Endothelial cell of umbilical vein (primary cell): Measurements from ENCODE around the gene CLIC4.

ENCODE experiments used
- CTCF ChIP-seq, 2 donors: IDR thresholded peaks; 1 replicate in 1 of 2; 2 replicates in 1 of 2; pipeline ENCODE4 v1.5.1; 2011; ENCODE audit warnings: low read length in 2 of 2, mild to moderate bottlenecking in 2 of 2, moderate library complexity in 2 of 2, control low read depth in 1 of 2, inconsistent platforms in 1 of 2, low read depth in 1 of 2; ENCODE audit not compliant: insufficient read depth in 1 of 2; ENCODE audit errors: extremely low read depth in 1 of 2
- EZH2 ChIP-seq: IDR thresholded peaks from 2 replicates; pipeline ENCODE4 v1.6.1; 2012; ENCODE audit warnings: borderline replicate concordance, low read depth, mild to moderate bottlenecking, moderate library complexity, low read length, inconsistent platforms; ENCODE audit not compliant: severe bottlenecking
- FOS ChIP-seq: IDR thresholded peaks from 2 replicates; pipeline ENCODE4 v1.6.1; 2011; ENCODE audit warnings: mild to moderate bottlenecking, low read length, moderate library complexity, borderline replicate concordance; ENCODE audit not compliant: insufficient read depth
- GATA2 ChIP-seq: IDR thresholded peaks from 2 replicates; pipeline ENCODE4 v1.7.0; 2011; ENCODE audit warnings: low read depth, mild to moderate bottlenecking, moderate library complexity, mixed read lengths, low read length; ENCODE audit not compliant: insufficient read length, insufficient read depth
- JUN ChIP-seq: IDR thresholded peaks from 2 replicates; pipeline ENCODE4 v1.6.1; 2011; ENCODE audit warnings: borderline replicate concordance, low read depth; ENCODE audit not compliant: insufficient read length, insufficient read depth
- MAX ChIP-seq: IDR thresholded peaks from 2 replicates; pipeline ENCODE4 v1.6.1; 2011; ENCODE audit not compliant: insufficient read depth, insufficient read length
- MYC ChIP-seq: IDR thresholded peaks from one replicate; pipeline ENCODE4 v1.6.1; 2011; ENCODE audit warnings: mild to moderate bottlenecking, low read depth, low read length
- POLR2A ChIP-seq: IDR thresholded peaks from 2 replicates; pipeline ENCODE4 v1.6.1; 2012; ENCODE audit warnings: low read depth, mild to moderate bottlenecking, control low read depth, low read length
- POLR2AphosphoS5 ChIP-seq: IDR thresholded peaks from 2 replicates; pipeline ENCODE4 v1.6.1; 2012; ENCODE audit warnings: low read depth, mild to moderate bottlenecking, control low read depth, low read length, moderate library complexity; ENCODE audit not compliant: insufficient read depth

- TF ChIP-seq POLR2A, result no peak
- no peak for TF ChIP-seq MAX
- no peak for TF ChIP-seq CTCF (IDR thresholded peaks at IDR 0.05; ENCODE audit: extremely low read depth in 1 of 2, insufficient read depth in 1 of 2, low read depth in 1 of 2, low read length in 2 of 2)
- TF ChIP-seq MYC, result no peak
- TF ChIP-seq POLR2AphosphoS5, result no peak
- no peak for TF ChIP-seq JUN
- TF ChIP-seq GATA2, result no peak
- no peak for TF ChIP-seq EZH2
- no peak for TF ChIP-seq FOS
Observed at GRCh38 chr1:24878045-24878444, 132.8 kb downstream of the CLIC4 start.
